H1 (cell line): ENCODE data around the gene CES3.
"Not testable (repeated sequence)": the region's sequence is repeated elsewhere in the genome, so short reads cannot be mapped to it uniquely, and the experiment has no call there.

ENCODE experiments used
- CBX8 ChIP-seq: fragments of 300-800, 300-1000 bp; sonication (generic); IDR thresholded peaks from 2 replicates; pipeline ENCODE4 v1.7.1; 2016; ENCODE audit warnings: low read depth, low read length, borderline replicate concordance
- CREB1 ChIP-seq: IDR thresholded peaks from 2 replicates; pipeline ENCODE4 v1.6.1; 2012; ENCODE audit warnings: inconsistent platforms
- CTCF ChIP-seq, 3 experiments: IDR thresholded peaks; 1 replicate in 2 of 3; 2 replicates in 1 of 3; pipeline versions ENCODE4 v1.5.1 to v1.6.1; 2011; ENCODE audit warnings: low read length in 3 of 3, mild to moderate bottlenecking in 3 of 3, inconsistent platforms in 2 of 3, low read depth in 1 of 3, moderate library complexity in 1 of 3; ENCODE audit not compliant: insufficient read depth in 1 of 3; ENCODE audit errors: control extremely low read depth in 1 of 3
- NANOG ChIP-seq: IDR thresholded peaks from 2 replicates; pipeline ENCODE4 v1.6.1; 2011; ENCODE audit warnings: low read length, low read depth, mild to moderate bottlenecking, inconsistent platforms; ENCODE audit not compliant: insufficient read depth, poor library complexity, severe bottlenecking
- NRF1 ChIP-seq: IDR thresholded peaks from 2 replicates; pipeline ENCODE4 v1.6.1; 2011; ENCODE audit warnings: mild to moderate bottlenecking, low read depth, low read length, improper control_type of control experiment
- POLR2AphosphoS5 ChIP-seq: IDR thresholded peaks from 2 replicates; pipeline ENCODE4 v1.6.1; 2011; ENCODE audit warnings: low read depth, low read length
- SIN3A ChIP-seq, 2 experiments: IDR thresholded peaks in 1 of 2; conservative IDR thresholded peaks in 1 of 2; 2 replicates each; pipeline ENCODE4 v1.6.1; 2011 to 2012; ENCODE audit warnings: low read length in 2 of 2, improper control_type of control experiment in 1 of 2, low read depth in 1 of 2, mild to moderate bottlenecking in 1 of 2
- USF2 ChIP-seq: IDR thresholded peaks from 2 replicates; pipeline ENCODE4 v1.6.1; 2011; ENCODE audit warnings: low read length, improper control_type of control experiment

GRCh38 chr16:66993558-66993957, 32.5 kb downstream of the CES3 start:
- TF ChIP-seq SIN3A (conservative IDR thresholded peaks at IDR 0.05 in 1 of 2, IDR thresholded peaks at IDR 0.05 in 1 of 2; ENCODE audit: low read depth in 1 of 2, low read length in 2 of 2); CTCF (IDR thresholded peaks at IDR 0.05; ENCODE audit: control extremely low read depth in 1 of 3, insufficient read depth in 1 of 3, low read depth in 1 of 3, low read length in 3 of 3); USF2; POLR2AphosphoS5; CBX8; CREB1; NRF1; NANOG: not testable (repeated sequence)
